ENCODE measurements around the gene ASB9.

The ASB9 gene, protein sequence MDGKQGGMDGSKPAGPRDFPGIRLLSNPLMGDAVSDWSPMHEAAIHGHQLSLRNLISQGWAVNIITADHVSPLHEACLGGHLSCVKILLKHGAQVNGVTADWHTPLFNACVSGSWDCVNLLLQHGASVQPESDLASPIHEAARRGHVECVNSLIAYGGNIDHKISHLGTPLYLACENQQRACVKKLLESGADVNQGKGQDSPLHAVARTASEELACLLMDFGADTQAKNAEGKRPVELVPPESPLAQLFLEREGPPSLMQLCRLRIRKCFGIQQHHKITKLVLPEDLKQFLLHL

DNA sequence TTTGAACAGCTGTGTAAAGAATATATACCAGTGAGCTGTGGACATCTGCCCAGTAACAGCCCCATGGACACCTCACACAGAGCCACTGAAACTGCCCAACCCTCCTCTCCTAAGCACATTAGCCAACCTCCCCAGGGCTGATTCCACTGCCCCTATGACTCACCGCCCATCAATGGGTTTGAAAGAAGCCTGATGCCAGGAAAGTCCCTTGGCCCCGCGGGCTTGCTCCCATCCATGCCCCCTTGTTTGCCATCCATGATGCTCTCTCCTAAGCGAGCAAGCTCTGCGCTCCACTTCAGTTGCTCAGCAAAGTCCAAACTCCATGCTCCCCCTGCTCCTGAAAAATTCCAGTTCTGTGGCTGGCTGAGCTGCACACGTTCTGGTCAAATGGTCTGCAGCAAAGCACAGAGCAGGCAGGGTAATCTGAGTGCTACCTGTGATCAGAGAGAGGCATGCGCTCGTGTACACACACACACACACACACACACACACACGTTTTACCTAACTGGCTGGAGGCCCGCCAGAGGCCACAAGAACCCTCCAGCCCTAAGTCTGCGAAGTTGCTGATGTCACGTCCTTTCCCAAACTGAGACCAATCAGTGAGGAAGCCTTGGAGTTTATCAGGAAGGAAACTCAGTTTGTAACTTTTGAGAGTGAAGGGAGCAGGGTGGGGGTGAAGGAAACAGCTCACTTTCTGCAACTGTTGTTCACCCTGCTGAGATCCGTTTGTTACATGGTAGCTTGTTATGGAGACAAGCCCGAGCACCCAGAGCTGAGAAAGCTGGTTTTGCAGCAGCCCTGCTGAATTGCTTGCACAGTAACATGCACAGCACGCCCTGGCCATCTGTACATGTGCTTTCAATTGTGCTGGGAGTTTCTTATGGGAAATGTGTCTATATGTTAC, at the start of gene ASB9:
ASB9 (minus strand) TSS at position 466 of the 904 bp plus-strand sequence; CDS start at position 257, 209 bp downstream.
- ChIA-PET POLR2A (no interaction called here), CTCF (interaction anchor here (0.5 kb wide), 1 partner anchor 321 kb away, joined by 3 read pairs; no protein-coding TSS in a partner anchor)
- H3K4me1 ChIP-seq (ENCODE audit: control insufficient read depth, insufficient read depth, low read length), result no peaks in the 10 kb centered on the region
- no peaks in the 10 kb centered on the region for H3K9me3 ChIP-seq (ENCODE audit: control insufficient read depth, insufficient read depth, low read depth, low read length)
- no peaks in the 10 kb centered on the region for H3K36me3 ChIP-seq (ENCODE audit: control insufficient read depth in 2 of 2, insufficient read depth in 1 of 2, low read length in 2 of 2)
- H3K27ac ChIP-seq (ENCODE audit: extremely low read depth, low read depth, low read length), result no peak within 1 kb of the TSS
- TF ChIP-seq, protein P1, sequence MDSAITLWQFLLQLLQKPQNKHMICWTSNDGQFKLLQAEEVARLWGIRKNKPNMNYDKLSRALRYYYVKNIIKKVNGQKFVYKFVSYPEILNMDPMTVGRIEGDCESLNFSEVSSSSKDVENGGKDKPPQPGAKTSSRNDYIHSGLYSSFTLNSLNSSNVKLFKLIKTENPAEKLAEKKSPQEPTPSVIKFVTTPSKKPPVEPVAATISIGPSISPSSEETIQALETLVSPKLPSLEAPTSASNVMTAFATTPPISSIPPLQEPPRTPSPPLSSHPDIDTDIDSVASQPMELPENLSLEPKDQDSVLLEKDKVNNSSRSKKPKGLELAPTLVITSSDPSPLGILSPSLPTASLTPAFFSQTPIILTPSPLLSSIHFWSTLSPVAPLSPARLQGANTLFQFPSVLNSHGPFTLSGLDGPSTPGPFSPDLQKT (IDR thresholded peaks at IDR 0.05; ENCODE audit: borderline replicate concordance, low read depth, low read length), result no peak
- no peak for TF ChIP-seq TRIM28 (IDR thresholded peaks at IDR 0.05; ENCODE audit: borderline replicate concordance, low read length)
- TF ChIP-seq, protein P2, sequence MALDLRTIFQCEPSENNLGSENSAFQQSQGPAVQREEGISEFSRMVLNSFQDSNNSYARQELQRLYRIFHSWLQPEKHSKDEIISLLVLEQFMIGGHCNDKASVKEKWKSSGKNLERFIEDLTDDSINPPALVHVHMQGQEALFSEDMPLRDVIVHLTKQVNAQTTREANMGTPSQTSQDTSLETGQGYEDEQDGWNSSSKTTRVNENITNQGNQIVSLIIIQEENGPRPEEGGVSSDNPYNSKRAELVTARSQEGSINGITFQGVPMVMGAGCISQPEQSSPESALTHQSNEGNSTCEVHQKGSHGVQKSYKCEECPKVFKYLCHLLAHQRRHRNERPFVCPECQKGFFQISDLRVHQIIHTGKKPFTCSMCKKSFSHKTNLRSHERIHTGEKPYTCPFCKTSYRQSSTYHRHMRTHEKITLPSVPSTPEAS (tag by site-specific recombination; IDR thresholded peaks at IDR 0.05), result peak; percentile 53
- TF ChIP-seq ZBTB17 (tag by site-specific recombination; IDR thresholded peaks at IDR 0.05), result peak; percentile 65
- no peak for TF ChIP-seq ZNF423 (tag by site-specific recombination; IDR thresholded peaks at IDR 0.05)
- no peak for TF ChIP-seq ZNF514 (tag by site-specific recombination; IDR thresholded peaks at IDR 0.05)
- TF ChIP-seq ZBTB48 (tag by site-specific recombination; IDR thresholded peaks at IDR 0.05), result peak; percentile 48; the same call in 1 of the 2 replicates
- no peak for TF ChIP-seq ZBTB8A (tag by site-specific recombination; IDR thresholded peaks at IDR 0.05)
- no peak for TF ChIP-seq KLF8 (tag by site-specific recombination; IDR thresholded peaks at IDR 0.05)
- no peak for TF ChIP-seq ZNF677 (tag by site-specific recombination; IDR thresholded peaks at IDR 0.05)
- TF ChIP-seq ZNF76 (tag by site-specific recombination; IDR thresholded peaks at IDR 0.05; ENCODE audit: borderline replicate concordance, low read depth), result no peak
- no peak for TF ChIP-seq ZNF274 (IDR thresholded peaks at IDR 0.05; ENCODE audit: low read length)
- no peak for TF ChIP-seq ZNF274 (tag by site-specific recombination; IDR thresholded peaks at IDR 0.05; ENCODE audit: borderline replicate concordance)
- TF ChIP-seq, protein P3, sequence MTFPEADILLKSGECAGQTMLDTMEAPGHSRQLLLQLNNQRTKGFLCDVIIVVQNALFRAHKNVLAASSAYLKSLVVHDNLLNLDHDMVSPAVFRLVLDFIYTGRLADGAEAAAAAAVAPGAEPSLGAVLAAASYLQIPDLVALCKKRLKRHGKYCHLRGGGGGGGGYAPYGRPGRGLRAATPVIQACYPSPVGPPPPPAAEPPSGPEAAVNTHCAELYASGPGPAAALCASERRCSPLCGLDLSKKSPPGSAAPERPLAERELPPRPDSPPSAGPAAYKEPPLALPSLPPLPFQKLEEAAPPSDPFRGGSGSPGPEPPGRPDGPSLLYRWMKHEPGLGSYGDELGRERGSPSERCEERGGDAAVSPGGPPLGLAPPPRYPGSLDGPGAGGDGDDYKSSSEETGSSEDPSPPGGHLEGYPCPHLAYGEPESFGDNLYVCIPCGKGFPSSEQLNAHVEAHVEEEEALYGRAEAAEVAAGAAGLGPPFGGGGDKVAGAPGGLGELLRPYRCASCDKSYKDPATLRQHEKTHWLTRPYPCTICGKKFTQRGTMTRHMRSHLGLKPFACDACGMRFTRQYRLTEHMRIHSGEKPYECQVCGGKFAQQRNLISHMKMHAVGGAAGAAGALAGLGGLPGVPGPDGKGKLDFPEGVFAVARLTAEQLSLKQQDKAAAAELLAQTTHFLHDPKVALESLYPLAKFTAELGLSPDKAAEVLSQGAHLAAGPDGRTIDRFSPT (tag by site-specific recombination; IDR thresholded peaks at IDR 0.05), result no peak
- H3K4me3 ChIP-seq (ENCODE audit: low read depth, low read length), result peak within 1 kb of the TSS; percentile 2; the same call in 1 of the 2 replicates

DNA sequence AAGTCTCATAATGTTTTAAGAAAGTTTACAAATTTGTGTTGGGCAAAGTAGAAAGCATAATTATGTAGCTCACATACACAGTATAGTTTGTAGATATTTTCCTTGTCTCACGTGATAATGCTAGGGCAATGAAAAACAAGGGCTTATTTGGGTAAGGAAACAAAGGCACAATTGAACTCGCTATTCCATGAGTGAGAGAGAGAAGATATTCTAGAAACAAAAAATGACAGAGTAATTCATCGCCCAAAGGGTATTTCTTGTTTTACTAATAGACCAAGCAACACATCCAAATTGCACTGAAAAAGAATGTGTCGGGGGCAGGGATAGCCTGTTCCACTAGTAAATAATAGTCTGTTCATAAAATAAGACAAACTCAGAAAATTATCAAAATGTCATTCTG, 49.2 kb upstream of the ASB9 start:
- Histone ChIP-seq H3K4me1 (ENCODE audit: control insufficient read depth, insufficient read depth, low read length) (no peaks in the 10 kb centered on the region), H3K9me3 (ENCODE audit: control insufficient read depth, insufficient read depth, low read depth, low read length) (no peaks in the 10 kb centered on the region), H3K4me3 (ENCODE audit: low read depth, low read length) (no peak overlapping the region), H3K27ac (ENCODE audit: extremely low read depth, low read depth, low read length) (no peak overlapping the region), H3K36me3 (ENCODE audit: control insufficient read depth in 2 of 2, insufficient read depth in 1 of 2, low read length in 2 of 2) (peaks cover 8 to 19% of the 10 kb centered on the region in 2 experiments; a peak in 2 of 3 replicates)
- CTCF ChIA-PET, result no interaction called here
- TF ChIP-seq ZNF112 (tag by site-specific recombination; IDR thresholded peaks at IDR 0.05) (no peak), ZNF121 (tag by site-specific recombination; IDR thresholded peaks at IDR 0.05) (no peak), ZNF404 (tag by site-specific recombination; IDR thresholded peaks at IDR 0.05) (no peak), ZNF571 (tag by site-specific recombination; IDR thresholded peaks at IDR 0.05) (no peak), ZNF221 (tag by site-specific recombination; IDR thresholded peaks at IDR 0.05; ENCODE audit: borderline replicate concordance) (no peak)
- TF ChIP-seq, protein P4, sequence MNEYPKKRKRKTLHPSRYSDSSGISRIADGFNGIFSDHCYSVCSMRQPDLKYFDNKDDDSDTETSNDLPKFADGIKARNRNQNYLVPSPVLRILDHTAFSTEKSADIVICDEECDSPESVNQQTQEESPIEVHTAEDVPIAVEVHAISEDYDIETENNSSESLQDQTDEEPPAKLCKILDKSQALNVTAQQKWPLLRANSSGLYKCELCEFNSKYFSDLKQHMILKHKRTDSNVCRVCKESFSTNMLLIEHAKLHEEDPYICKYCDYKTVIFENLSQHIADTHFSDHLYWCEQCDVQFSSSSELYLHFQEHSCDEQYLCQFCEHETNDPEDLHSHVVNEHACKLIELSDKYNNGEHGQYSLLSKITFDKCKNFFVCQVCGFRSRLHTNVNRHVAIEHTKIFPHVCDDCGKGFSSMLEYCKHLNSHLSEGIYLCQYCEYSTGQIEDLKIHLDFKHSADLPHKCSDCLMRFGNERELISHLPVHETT (tag by site-specific recombination; IDR thresholded peaks at IDR 0.05), result no peak
- POLR2A ChIA-PET, result no interaction called here
